ENCODE measurements around the gene CNTN4.

- no peak for TF ChIP-seq CTCF (optimal IDR thresholded peaks at IDR 0.05 in 1 of 3, IDR thresholded peaks at IDR 0.05 in 1 of 3, conservative IDR thresholded peaks at IDR 0.05 in 1 of 3; ENCODE audit: extremely low read depth in 1 of 3, insufficient read depth in 2 of 3, low read length in 3 of 3)
- no peak for TF ChIP-seq EZH2 (IDR thresholded peaks at IDR 0.05; ENCODE audit: low read length)
Observed at GRCh38 chr3:2819571-2819970, 720.9 kb downstream of the CNTN4 start.

All from keratinocyte (primary cell).